GM06990 (cell line): ENCODE results near the gene FUBP3.

Source experiments
- DNase-seq: peaks from one replicate; pipeline ENCODE4 v3.0.0-alpha.2; 2011; ENCODE audit not compliant: insufficient read length; ENCODE audit errors: extremely low read depth
- H3K27me3 ChIP-seq: replicated peaks from 2 replicates; pipeline ENCODE4 v1.6.0; 2011; ENCODE audit warnings: low read length; ENCODE audit not compliant: control insufficient read depth, insufficient read depth
- H3K36me3 ChIP-seq: 2 replicates; pipeline ENCODE4 v1.5.1; 2011; ENCODE audit warnings: low read length; ENCODE audit not compliant: control insufficient read depth, insufficient read depth
- H3K4me3 ChIP-seq: replicated peaks from 2 replicates; pipeline ENCODE4 v1.5.1; 2011; ENCODE audit warnings: low read depth, mild to moderate bottlenecking, control low read depth, low read length
- CTCF ChIP-seq: IDR thresholded peaks from 2 replicates; pipeline ENCODE4 v1.5.1; 2011; ENCODE audit warnings: low read length, control low read depth, mild to moderate bottlenecking, inconsistent platforms; ENCODE audit not compliant: insufficient read depth, poor library complexity, severe bottlenecking

The FUBP3 gene

GRCh38 chr9:130549093-130549735, 30.2 kb upstream of the FUBP3 start:
- Histone ChIP-seq H3K4me3 (no peak overlapping the region), H3K36me3 (no peaks in the 10 kb centered on the region), H3K27me3 (no peaks in the 10 kb centered on the region; the same call in 1 of the 2 replicates)
- no peak for TF ChIP-seq CTCF
- DNase-seq, result no peak

GRCh38 chr9:130554606-130555005, 24.8 kb upstream of the FUBP3 start:
- no peak for TF ChIP-seq CTCF
- no peak for DNase-seq
- Histone ChIP-seq H3K36me3 (no peaks in the 10 kb centered on the region), H3K4me3 (no peak overlapping the region), H3K27me3 (no peaks in the 10 kb centered on the region; the same call in 1 of the 2 replicates)

GRCh38 chr9:130555061-130555460, 24.3 kb upstream of the FUBP3 start:
- TF ChIP-seq CTCF, result no peak
- Histone ChIP-seq H3K4me3 (no peak overlapping the region), H3K36me3 (no peaks in the 10 kb centered on the region), H3K27me3 (no peaks in the 10 kb centered on the region; the same call in 1 of the 2 replicates)
- DNase-seq, result no peak

DNA sequence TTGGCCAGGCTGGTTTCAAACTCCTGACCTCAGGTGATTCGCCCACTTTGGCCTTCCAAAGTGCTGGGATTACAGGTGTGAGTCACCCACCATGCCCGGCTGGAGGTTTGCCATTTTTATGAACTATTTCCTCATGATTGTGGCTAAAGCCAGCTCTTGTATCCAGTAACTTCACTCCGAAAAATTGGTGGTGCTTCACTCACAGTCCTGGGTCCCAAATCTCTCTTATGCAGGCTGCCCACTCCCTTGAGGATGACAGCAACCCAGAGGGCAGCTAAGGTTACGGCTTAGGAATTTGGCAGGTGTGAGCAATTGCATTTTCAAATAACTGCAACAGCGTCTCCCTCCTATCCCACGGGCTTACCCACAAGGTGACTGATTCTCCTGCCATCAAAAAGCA, 23.4 kb upstream of the FUBP3 start:
- no peak for DNase-seq
- no peak for TF ChIP-seq CTCF
- H3K36me3 ChIP-seq, result no peaks in the 10 kb centered on the region
- no peaks in the 10 kb centered on the region; the same call in 1 of the 2 replicates for H3K27me3 ChIP-seq
- no peak overlapping the region for H3K4me3 ChIP-seq

GRCh38 chr9:130556396-130557076, 22.8 kb upstream of the FUBP3 start:
- H3K4me3 ChIP-seq, result no peak overlapping the region
- DNase-seq, result no peak
- H3K36me3 ChIP-seq, result no peaks in the 10 kb centered on the region
- no peak for TF ChIP-seq CTCF
- no peaks in the 10 kb centered on the region; the same call in 1 of the 2 replicates for H3K27me3 ChIP-seq
